A549 treated with ZK216348 at 1 μM for 4 hours (cell line): Measurements from ENCODE around the gene MARK4. TPM values are rescaled to one million over a fixed set of nuclear protein-coding genes. Genes with fewer than 3 reads are reported as not detected.

Experiments used
- total RNA-seq: library from RNA; stranded (reverse); fragments of 200-300 nt; extraction: Qiagen RNA extraction; gene quantifications from 5 replicates; pipeline ENCODE4 v1.2.3, GENCODE V29; 2022; ENCODE audit warnings: low read depth

The MARK4 gene
- 5.5 to 8.6 TPM (median 7.4 TPM) in 5 replicates for total RNA-seq

DNA sequence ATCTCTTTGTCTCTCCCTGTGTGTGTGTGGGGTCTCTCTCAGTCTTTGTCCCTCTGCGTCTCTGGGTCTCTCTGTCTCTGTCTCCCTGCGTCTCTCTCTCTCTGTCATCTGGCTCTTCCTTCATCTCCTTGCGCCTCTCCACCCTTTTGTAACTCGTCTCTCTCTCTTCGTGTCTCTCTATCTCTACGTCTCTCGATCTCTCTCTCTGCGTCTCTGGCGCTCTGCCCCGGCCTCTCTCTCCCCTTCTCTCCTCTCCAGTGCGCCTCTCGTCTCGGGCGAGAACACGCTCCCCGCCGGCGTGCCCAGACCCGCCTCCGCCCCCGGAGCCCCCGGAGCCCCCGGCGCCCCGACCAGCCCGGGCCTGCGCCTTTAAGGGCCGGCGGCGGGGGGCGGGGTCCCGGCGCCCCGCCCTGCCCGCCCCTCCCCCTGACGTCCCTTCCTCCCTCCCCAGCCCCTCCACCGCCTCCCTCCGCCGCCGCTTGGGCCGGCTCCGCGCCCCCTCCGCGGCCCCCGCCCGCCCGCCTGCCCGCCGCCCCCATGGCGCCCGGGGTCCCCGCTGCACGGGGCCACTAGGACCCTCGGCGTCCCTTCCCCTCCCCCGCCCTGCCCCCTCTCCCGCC, at the start of gene MARK4:
Gene MARK4 (plus strand): TSS at position 440 of the 620 bp plus-strand sequence. CDS start 318 bp downstream, outside the sequence.

DNA sequence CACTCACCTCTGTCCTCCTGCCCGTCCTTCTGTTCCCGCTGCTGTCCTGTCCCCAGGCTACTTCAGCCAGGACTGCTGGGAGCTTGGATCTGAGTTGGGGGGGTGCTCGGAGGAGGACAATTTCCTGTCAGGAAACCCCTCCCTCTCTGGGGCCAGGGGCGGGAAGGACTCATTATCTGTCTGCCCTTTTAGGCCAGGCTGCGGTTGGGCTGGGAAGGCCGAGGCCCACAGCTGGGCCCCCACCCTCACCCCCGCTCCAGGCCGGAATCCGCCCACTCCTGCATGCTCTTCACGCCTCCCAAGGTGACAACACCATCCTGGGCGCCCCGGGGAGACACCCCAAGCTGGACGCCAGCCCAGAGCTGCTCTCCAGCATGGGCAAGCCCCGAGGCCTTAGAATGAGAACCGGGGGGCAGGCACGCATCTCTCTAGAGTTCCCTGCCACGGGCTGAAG, 5.7 kb upstream of the MARK4 start, which contains the start of gene EXOC3L2:
Gene EXOC3L2 (minus strand): TSS at position 74 of the 454 bp plus-strand sequence. CDS start 6,362 bp downstream, outside the sequence.

DNA sequence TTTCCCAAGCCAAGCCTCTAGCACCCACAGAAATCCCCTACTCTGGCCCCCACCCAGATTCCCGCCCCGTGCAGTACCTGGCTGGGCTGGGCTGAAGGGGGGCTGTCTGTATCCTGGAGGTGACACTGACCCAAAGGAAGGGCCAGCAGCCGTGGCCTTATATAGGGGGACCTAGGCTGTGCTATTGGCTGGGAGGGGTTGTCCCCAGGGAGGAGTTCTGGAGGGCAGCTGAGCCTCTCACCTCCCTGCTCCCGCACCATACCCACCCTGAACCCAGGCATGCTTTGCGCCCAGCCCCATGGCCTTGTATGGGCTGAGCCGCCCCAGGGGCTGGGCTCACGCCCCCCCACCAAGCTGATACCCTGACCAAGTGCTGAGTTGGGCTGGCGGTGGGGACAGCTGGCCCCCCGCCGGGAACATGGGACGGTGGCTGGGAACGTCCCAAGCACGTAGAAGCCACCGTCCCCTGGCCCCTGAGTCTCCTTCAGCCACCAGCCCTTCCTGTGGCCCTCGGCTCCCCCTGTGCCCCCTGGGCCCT, 71.7 kb downstream of the MARK4 start, which contains the start of gene CKM:
Gene CKM (minus strand): TSS at position 132 of the 538 bp plus-strand sequence. CDS start 3,162 bp downstream, outside the sequence.

DNA sequence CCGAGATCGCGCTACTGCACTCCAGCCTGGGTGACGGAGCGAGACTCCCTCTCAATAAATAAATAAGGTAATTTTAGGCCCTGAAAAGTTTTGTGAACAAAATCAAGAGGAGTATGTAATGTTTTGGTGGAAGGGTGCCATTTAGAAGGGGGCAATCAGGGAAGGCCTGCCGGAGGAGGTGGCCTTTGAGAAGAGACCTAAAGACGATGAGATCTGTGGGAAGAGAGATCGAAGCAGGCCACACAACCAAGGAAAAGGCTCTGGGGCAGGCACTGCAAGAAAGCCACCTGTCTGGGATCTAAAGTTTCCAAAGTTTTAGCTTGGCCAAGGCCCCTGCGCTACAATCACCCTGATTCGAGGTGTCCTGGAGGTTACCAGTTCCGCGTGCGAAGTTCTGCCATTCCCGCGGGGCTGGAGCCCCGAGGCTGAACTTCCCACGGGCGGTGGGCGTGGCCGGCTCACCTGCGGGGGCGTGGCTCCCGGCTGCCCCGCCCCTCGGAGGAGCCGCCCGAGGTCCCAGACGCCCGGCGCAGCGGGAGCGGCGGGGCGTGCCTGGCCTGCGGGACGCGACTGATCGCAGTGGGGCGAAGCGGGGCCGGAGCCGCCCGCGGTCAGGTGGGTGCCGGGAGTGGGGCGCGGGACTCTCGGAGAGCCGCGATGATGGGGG, 89.3 kb downstream of the MARK4 start, which contains the start of gene KLC3:
Gene KLC3 (plus strand): TSS at position 519 of the 667 bp plus-strand sequence. CDS start 4,792 bp downstream, outside the sequence.

Other genes with a start within 250 kb of the MARK4 start
- gene RELB, start 249.8 kb upstream of the MARK4 start, total RNA-seq, result 21.5 to 47.3 TPM (median 39.4 TPM) in 5 replicates
- gene CLASRP, start 212.2 kb upstream of the MARK4 start, total RNA-seq, result 53.3 to 78.2 TPM (median 70.7 TPM) in 5 replicates
- gene ZNF296, start 174.8 kb upstream of the MARK4 start, total RNA-seq, result 5.5 to 12.5 TPM (median 11.8 TPM) in 5 replicates
- gene GEMIN7, start 172.0 kb upstream of the MARK4 start, total RNA-seq, result 75.9 to 97.8 TPM (median 96.0 TPM) in 5 replicates
- gene PPP1R37, start 158.1 kb upstream of the MARK4 start, total RNA-seq, result 23.1 to 37.0 TPM (median 36.1 TPM) in 5 replicates
- gene NKPD1, start 90.3 kb upstream of the MARK4 start, total RNA-seq, result 0.08 to 0.34 TPM (median 0.32 TPM) in 5 replicates
- 29.2 to 47.2 TPM (median 38.5 TPM) in 5 replicates for gene TRAPPC6A, start 73.0 kb upstream of the MARK4 start, total RNA-seq
- gene BLOC1S3, start 72.5 kb upstream of the MARK4 start, total RNA-seq, result 13.7 to 22.6 TPM (median 17.2 TPM) in 5 replicates
- gene EXOC3L2, start 5.9 kb upstream of the MARK4 start, total RNA-seq, result 1.0 to 2.0 TPM (median 2.0 TPM) in 5 replicates
- gene CKM, start 71.6 kb downstream of the MARK4 start, total RNA-seq, result 0.08 TPM in 1 of 5 replicates, not detected in the others
- 0.40 to 1.2 TPM (median 0.79 TPM) in 5 replicates for gene KLC3, start 89.5 kb downstream of the MARK4 start, total RNA-seq
- gene ERCC2, start 119.3 kb downstream of the MARK4 start, total RNA-seq, result 8.5 to 14.6 TPM (median 12.9 TPM) in 5 replicates
- 28.2 to 49.5 TPM (median 33.1 TPM) in 5 replicates for gene PPP1R13L, start 153.8 kb downstream of the MARK4 start, total RNA-seq
- gene POLR1G, start 155.4 kb downstream of the MARK4 start, total RNA-seq, result 36.5 to 57.4 TPM (median 49.7 TPM) in 5 replicates
- gene ERCC1, start 172.6 kb downstream of the MARK4 start, total RNA-seq, result 133 to 168 TPM (median 162 TPM) in 5 replicates
- 13.5 to 20.1 TPM (median 14.6 TPM) in 5 replicates for gene FOSB, start 216.7 kb downstream of the MARK4 start, total RNA-seq
- 10.6 to 14.5 TPM (median 11.4 TPM) in 5 replicates for gene RTN2, start 245.8 kb downstream of the MARK4 start, total RNA-seq
- 5.5 to 7.8 TPM (median 7.1 TPM) in 5 replicates for gene PPM1N, start 247.2 kb downstream of the MARK4 start, total RNA-seq